ENCODE measurements around the gene WNK4. TPM values are rescaled to one million over a fixed set of nuclear protein-coding genes. Genes with fewer than 3 reads are reported as not detected.
A peak's percentile ranks its signal among the peaks of the same experiment; 100 is the strongest.

The WNK4 gene
- total and polyA plus RNA-seq, 9 of the 15 experiments (the other 6 are each of a cell fraction or from before 2014, with no cell fraction given) = 0.32 to 25.8 (median 4.5) TPM

- TF ChIP-seq MGA (IDR thresholded peaks at IDR 0.05) (no peak), ZNF224 (CRISPR knock-in tag; IDR thresholded peaks at IDR 0.05) (no peak), MTA2 (IDR thresholded peaks at IDR 0.05; ENCODE audit: low read depth) (peak; percentile 86), MTA3 (IDR thresholded peaks at IDR 0.05; ENCODE audit: borderline replicate concordance) (peak; percentile 86), FOS (IDR thresholded peaks at IDR 0.05; ENCODE audit: extremely low read depth, insufficient read length) (no peak), ZNF778 (CRISPR knock-in tag; IDR thresholded peaks at IDR 0.05) (no peak), KLF10 (CRISPR knock-in tag; IDR thresholded peaks at IDR 0.05) (no peak), CHCHD3 (CRISPR knock-in tag; IDR thresholded peaks at IDR 0.05) (no peak)
- TF ChIP-seq, protein P1, sequence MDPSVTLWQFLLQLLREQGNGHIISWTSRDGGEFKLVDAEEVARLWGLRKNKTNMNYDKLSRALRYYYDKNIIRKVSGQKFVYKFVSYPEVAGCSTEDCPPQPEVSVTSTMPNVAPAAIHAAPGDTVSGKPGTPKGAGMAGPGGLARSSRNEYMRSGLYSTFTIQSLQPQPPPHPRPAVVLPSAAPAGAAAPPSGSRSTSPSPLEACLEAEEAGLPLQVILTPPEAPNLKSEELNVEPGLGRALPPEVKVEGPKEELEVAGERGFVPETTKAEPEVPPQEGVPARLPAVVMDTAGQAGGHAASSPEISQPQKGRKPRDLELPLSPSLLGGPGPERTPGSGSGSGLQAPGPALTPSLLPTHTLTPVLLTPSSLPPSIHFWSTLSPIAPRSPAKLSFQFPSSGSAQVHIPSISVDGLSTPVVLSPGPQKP (CRISPR knock-in tag; IDR thresholded peaks at IDR 0.05) = no peak
- TF ChIP-seq, protein P2, sequence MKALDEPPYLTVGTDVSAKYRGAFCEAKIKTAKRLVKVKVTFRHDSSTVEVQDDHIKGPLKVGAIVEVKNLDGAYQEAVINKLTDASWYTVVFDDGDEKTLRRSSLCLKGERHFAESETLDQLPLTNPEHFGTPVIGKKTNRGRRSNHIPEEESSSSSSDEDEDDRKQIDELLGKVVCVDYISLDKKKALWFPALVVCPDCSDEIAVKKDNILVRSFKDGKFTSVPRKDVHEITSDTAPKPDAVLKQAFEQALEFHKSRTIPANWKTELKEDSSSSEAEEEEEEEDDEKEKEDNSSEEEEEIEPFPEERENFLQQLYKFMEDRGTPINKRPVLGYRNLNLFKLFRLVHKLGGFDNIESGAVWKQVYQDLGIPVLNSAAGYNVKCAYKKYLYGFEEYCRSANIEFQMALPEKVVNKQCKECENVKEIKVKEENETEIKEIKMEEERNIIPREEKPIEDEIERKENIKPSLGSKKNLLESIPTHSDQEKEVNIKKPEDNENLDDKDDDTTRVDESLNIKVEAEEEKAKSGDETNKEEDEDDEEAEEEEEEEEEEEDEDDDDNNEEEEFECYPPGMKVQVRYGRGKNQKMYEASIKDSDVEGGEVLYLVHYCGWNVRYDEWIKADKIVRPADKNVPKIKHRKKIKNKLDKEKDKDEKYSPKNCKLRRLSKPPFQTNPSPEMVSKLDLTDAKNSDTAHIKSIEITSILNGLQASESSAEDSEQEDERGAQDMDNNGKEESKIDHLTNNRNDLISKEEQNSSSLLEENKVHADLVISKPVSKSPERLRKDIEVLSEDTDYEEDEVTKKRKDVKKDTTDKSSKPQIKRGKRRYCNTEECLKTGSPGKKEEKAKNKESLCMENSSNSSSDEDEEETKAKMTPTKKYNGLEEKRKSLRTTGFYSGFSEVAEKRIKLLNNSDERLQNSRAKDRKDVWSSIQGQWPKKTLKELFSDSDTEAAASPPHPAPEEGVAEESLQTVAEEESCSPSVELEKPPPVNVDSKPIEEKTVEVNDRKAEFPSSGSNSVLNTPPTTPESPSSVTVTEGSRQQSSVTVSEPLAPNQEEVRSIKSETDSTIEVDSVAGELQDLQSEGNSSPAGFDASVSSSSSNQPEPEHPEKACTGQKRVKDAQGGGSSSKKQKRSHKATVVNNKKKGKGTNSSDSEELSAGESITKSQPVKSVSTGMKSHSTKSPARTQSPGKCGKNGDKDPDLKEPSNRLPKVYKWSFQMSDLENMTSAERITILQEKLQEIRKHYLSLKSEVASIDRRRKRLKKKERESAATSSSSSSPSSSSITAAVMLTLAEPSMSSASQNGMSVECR (CRISPR knock-in tag; IDR thresholded peaks at IDR 0.05) = 0 out of 2 replicates have a peak, but pooled peaks have one; percentile 33
These were observed at the start of gene WNK4 (continued) for GRCh38 chr17:42779936-42780850.

Measured in K562 (cell line).